CD14-positive monocyte (primary cell): ENCODE results near the gene PCDH1. TPM values are rescaled to one million over a fixed set of nuclear protein-coding genes. Genes with fewer than 3 reads are reported as not detected.

Source experiments
- DNase-seq, 3 donors: peaks; one replicate each; pipeline ENCODE4 v3.0.0-alpha.2; 2011 to 2022
- H2AFZ ChIP-seq: 2 replicates; pipeline ENCODE4 v1.6.0; 2012; ENCODE audit warnings: mild to moderate bottlenecking, low read depth, low read length, inconsistent platforms; ENCODE audit not compliant: insufficient read depth, poor library complexity, severe bottlenecking
- H3K27ac ChIP-seq, 2 donors: 1 replicate in 1 of 2; 2 replicates in 1 of 2; pipeline ENCODE4 v1.5.1; 2012 to 2013; ENCODE audit warnings: low read length in 2 of 2, control low read depth in 1 of 2, inconsistent platforms in 1 of 2, low read depth in 1 of 2, mild to moderate bottlenecking in 1 of 2
- H3K27me3 ChIP-seq, 2 donors: one replicate each; pipeline versions ENCODE4 v1.6.0 to v1.6.1; 2011 to 2013; ENCODE audit warnings: low read length in 2 of 2; ENCODE audit not compliant: control insufficient read depth in 2 of 2, insufficient read depth in 2 of 2
- H3K36me3 ChIP-seq, 2 donors: replicated peaks in 1 of 2; 1 replicate in 1 of 2; 2 replicates in 1 of 2; pipeline versions ENCODE4 v1.5.1 to v1.6.1; 2012 to 2013; ENCODE audit warnings: low read length in 2 of 2, control low read depth in 1 of 2, inconsistent platforms in 1 of 2, mild to moderate bottlenecking in 1 of 2; ENCODE audit not compliant: insufficient read depth in 2 of 2, control insufficient read depth in 1 of 2
- H3K4me1 ChIP-seq, 2 donors: 1 replicate in 1 of 2; 2 replicates in 1 of 2; pipeline versions ENCODE4 v1.5.1 to v1.6.1; 2012 to 2013; ENCODE audit warnings: low read length in 2 of 2, control low read depth in 1 of 2, inconsistent platforms in 1 of 2, mild to moderate bottlenecking in 1 of 2, moderate library complexity in 1 of 2; ENCODE audit not compliant: insufficient read depth in 2 of 2, control insufficient read depth in 1 of 2
- H3K4me2 ChIP-seq: replicated peaks from 2 replicates; pipeline ENCODE3; 2012; ENCODE audit warnings: low read length, moderate library complexity, mild to moderate bottlenecking; ENCODE audit not compliant: poor library complexity, severe bottlenecking; ENCODE audit errors: extremely low read depth
- H3K4me3 ChIP-seq, 3 experiments: fragments of 200-600 bp in 1 of 3; sonication (generic) in 1 of 3; replicated peaks in 1 of 3; 1 replicate in 2 of 3; 2 replicates in 1 of 3; pipeline ENCODE4 v1.5.1; 2011 to 2013; ENCODE audit warnings: low read length in 3 of 3, mild to moderate bottlenecking in 3 of 3, control low read depth in 2 of 3, low read depth in 2 of 3, inconsistent platforms in 1 of 3, moderate library complexity in 1 of 3
- H3K79me2 ChIP-seq: 2 replicates; pipeline ENCODE4 v1.6.0; 2012; ENCODE audit warnings: mild to moderate bottlenecking, control low read depth, inconsistent platforms, low read length, moderate library complexity; ENCODE audit not compliant: insufficient read depth
- H3K9ac ChIP-seq: 2 replicates; pipeline ENCODE4 v1.6.0; 2017; ENCODE audit warnings: low read length, mild to moderate bottlenecking; ENCODE audit not compliant: insufficient read depth, poor library complexity, severe bottlenecking
- H3K9me3 ChIP-seq, 2 donors: replicated peaks in 1 of 2; 1 replicate in 1 of 2; 2 replicates in 1 of 2; pipeline versions ENCODE4 v1.5.1 to v1.6.1; 2012 to 2013; ENCODE audit warnings: low read length in 2 of 2, control low read depth in 1 of 2; ENCODE audit not compliant: control insufficient read depth in 1 of 2, insufficient read depth in 1 of 2
- H4K20me1 ChIP-seq: 2 replicates; pipeline ENCODE4 v1.6.0; 2012; ENCODE audit warnings: mild to moderate bottlenecking, low read length, control low read depth, moderate library complexity; ENCODE audit not compliant: insufficient read depth
- H3K27ac Mint-ChIP-seq, 7 donors: one replicate each; pipeline ENCODE4 v1.8.0; 2020; ENCODE audit warnings: mild to moderate bottlenecking in 7 of 7, mixed read lengths in 7 of 7, moderate library complexity in 6 of 7, inconsistent platforms in 2 of 7
- H3K27me3 Mint-ChIP-seq, 3 donors: one replicate each; pipeline ENCODE4 v1.8.0; 2021 to 2022; ENCODE audit warnings: low read depth in 3 of 3, mild to moderate bottlenecking in 3 of 3, mixed read lengths in 3 of 3, moderate library complexity in 3 of 3, inconsistent platforms in 1 of 3
- H3K36me3 Mint-ChIP-seq, 2 donors: one replicate each; pipeline ENCODE4 v1.8.0; 2020; ENCODE audit warnings: mixed read lengths in 2 of 2, inconsistent platforms in 1 of 2, mild to moderate bottlenecking in 1 of 2
- H3K4me1 Mint-ChIP-seq: one replicate; pipeline ENCODE4 v1.8.0; 2020; ENCODE audit warnings: mild to moderate bottlenecking, mixed read lengths
- H3K4me3 Mint-ChIP-seq, 2 donors: one replicate each; pipeline ENCODE4 v1.8.0; 2020; ENCODE audit warnings: mild to moderate bottlenecking in 2 of 2, mixed read lengths in 2 of 2, moderate library complexity in 1 of 2
- H3K9me3 Mint-ChIP-seq, 7 donors: one replicate each; pipeline ENCODE4 v1.8.0; 2020 to 2022; ENCODE audit warnings: mixed read lengths in 7 of 7, mild to moderate bottlenecking in 6 of 7, moderate library complexity in 6 of 7, inconsistent platforms in 2 of 7
- WGBS: methylation state at CpG from one replicate; pipeline ENCODE4 v1.1.5; 2013; ENCODE audit warnings: missing lambda C conversion rate; ENCODE audit not compliant: insufficient coverage; 5-methylcytosine and 5-hydroxymethylcytosine counted together
- intact Hi-C, 2 donors: fragments of 100-400 bp; cut with micrococcal nuclease; formaldehyde crosslinking; loops; one replicate each; pipeline versions ENCODE4 v1.15.0 to v1.15.1; 2023
- polyA plus RNA-seq, 3 donors: library from polyadenylated mRNA; depleted of rRNA in 1 of 3; unstranded in 2 of 3; stranded (reverse) in 1 of 3; fragments of 300-500 nt in 2 of 3; fragments of >200 nt in 1 of 3; fragmentation: Illumina TruSeq in 2 of 3; gene quantifications; 1 replicate in 2 of 3; 2 replicates in 1 of 3; pipeline ENCODE4 v1.2.3, GENCODE V29; 2012 to 2021
- TF ChIP-seq, protein P1 (sequence below): fragments of 200-600 bp; IDR thresholded peaks from one replicate; pipeline ENCODE4 v1.8.0; 2022; ENCODE audit warnings: antibody characterized with exemption, mild to moderate bottlenecking

PCDH1 gene
- polyA plus RNA-seq, 3 donors, result not detected

DNA sequence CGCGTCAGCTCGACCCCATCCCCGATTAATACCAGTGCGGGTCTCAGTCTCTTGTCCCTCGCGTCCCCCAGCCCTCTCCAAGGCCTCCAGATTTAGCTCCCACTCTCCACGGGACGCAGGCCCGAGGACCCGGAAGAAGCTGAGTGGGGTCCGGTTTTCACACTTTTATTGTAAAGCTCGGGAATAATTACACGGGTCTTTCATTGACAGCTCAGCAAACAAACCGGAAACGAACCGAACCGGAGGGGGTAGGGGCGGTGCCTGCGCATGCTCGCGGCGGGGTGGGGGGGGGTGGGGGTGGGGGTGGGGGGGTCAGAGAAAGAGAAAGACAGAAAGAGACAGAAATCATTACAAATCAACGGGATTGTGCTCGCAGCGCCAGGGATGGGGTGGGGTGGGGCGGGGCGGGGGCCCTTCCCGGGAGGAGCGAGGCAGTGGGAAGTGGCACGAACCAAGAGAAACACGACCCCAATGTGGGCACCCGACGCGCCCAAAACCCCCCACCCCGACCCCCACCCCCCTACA is 27.9 kb downstream of the PCDH1 start:
- Histone ChIP-seq H3K27me3 (peaks cover 6 to 16% of the 10 kb centered on the region in 2 donors), H3K36me3 (no peaks in the 10 kb centered on the region), H2AFZ (peak overlapping the region; percentile 98), H3K4me1 (peaks cover 10 to 13% of the 10 kb centered on the region in 2 donors), H3K27ac (peak overlapping the region; percentile 55 to 78), H4K20me1 (no peaks in the 10 kb centered on the region), H3K9ac (peak overlapping the region; percentile 75), H3K4me2 (peak overlapping the region; percentile 92), H3K9me3 (no peaks in the 10 kb centered on the region), H3K79me2 (no peaks in the 10 kb centered on the region), H3K4me3 (peak overlapping the region; percentile 72 to 86 (median 80))
- Mint-ChIP-seq H3K9me3 (peaks cover 0 to 1% (median 0%) of the 10 kb centered on the region in 7 donors), H3K4me3 (peak overlapping the region; percentile 88 to 91), H3K36me3 (peaks cover 0 to 2% of the 10 kb centered on the region in 2 donors), H3K27me3 (peaks cover 13 to 40% (median 24%) of the 10 kb centered on the region in 3 donors), H3K27ac (peak overlapping the region in 6 of 7 donors; percentile 43 to 73 (median 61)), H3K4me1 (peaks cover 21% of the 10 kb centered on the region)
- no peak for DNase-seq
- TF ChIP-seq, protein P1, sequence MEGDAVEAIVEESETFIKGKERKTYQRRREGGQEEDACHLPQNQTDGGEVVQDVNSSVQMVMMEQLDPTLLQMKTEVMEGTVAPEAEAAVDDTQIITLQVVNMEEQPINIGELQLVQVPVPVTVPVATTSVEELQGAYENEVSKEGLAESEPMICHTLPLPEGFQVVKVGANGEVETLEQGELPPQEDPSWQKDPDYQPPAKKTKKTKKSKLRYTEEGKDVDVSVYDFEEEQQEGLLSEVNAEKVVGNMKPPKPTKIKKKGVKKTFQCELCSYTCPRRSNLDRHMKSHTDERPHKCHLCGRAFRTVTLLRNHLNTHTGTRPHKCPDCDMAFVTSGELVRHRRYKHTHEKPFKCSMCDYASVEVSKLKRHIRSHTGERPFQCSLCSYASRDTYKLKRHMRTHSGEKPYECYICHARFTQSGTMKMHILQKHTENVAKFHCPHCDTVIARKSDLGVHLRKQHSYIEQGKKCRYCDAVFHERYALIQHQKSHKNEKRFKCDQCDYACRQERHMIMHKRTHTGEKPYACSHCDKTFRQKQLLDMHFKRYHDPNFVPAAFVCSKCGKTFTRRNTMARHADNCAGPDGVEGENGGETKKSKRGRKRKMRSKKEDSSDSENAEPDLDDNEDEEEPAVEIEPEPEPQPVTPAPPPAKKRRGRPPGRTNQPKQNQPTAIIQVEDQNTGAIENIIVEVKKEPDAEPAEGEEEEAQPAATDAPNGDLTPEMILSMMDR, result no peak
- intact Hi-C loops, result no loop called here
- WGBS, result 0% methylated on average over 12 of the region's 36 CpGs

DNA sequence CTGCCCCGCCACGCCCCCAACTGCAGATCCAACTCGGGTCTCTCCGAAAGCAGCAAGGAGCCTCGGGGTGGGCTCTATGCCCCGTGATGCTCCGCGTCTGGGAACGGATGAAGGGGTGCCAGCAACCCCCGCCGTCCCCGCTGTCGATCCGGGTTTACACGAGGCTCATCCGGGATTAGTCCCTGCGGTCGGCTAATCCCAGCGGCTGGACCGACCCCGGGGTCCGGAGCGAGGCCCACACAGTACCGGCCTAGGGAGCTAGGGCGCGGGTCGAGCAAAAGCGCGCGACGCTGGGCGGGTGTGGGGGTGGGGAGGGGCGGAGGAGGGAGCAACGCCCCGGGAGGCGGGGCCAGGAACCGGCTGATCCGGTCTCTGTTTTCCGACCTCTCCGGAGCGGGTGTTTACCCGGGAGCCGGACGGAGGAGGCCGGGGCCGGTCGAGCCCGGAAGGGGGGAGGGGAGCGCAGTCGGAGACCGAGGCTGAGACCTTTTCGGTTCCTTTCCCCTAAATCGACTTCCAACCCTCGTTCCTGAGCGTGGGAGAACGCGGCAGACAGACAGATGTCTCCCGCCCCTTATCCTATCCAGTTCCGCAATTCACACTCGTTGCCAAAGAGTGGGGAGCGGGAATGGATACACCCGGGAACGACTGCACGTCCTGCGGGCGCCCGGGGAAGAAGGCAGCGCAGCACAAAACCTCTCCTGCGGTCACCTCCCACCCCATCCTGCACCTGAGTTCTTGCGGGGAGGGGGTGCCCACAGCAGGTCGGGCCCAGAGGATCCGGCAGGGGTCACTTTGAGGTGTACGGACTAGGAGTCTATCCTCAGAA is 28.6 kb downstream of the PCDH1 start:
- WGBS, result under 1% methylated on average over 67 of the region's 73 CpGs
- H3K9me3 ChIP-seq, result no peaks in the 10 kb centered on the region
- intact Hi-C loops, result no loop called here

More for the DNA sequence above, 28.6 kb downstream of the PCDH1 start:
- Mint-ChIP-seq H3K4me1 (peaks cover 21% of the 10 kb centered on the region), H3K27me3 (peaks cover 17 to 43% (median 25%) of the 10 kb centered on the region in 3 donors), H3K9me3 (peaks cover 0 to 1% (median 0%) of the 10 kb centered on the region in 7 donors), H3K4me3 (peak overlapping the region; percentile 88 to 91), H3K36me3 (peaks cover 0 to 2% of the 10 kb centered on the region in 2 donors), H3K27ac (peak overlapping the region; percentile 43 to 73 (median 67))
- H3K79me2 ChIP-seq, result no peaks in the 10 kb centered on the region
- H3K9ac ChIP-seq, result peak overlapping the region; percentile 75
- H3K27me3 ChIP-seq, result peaks cover 6 to 16% of the 10 kb centered on the region in 2 donors
- peak; percentile 32 to 51 (median 42) for DNase-seq
- peak overlapping the region; percentile 72 to 86 (median 80) for H3K4me3 ChIP-seq
- TF ChIP-seq, protein P1, result no peak
- H3K4me1 ChIP-seq, result peaks cover 10 to 13% of the 10 kb centered on the region in 2 donors
- H3K4me2 ChIP-seq, result peak overlapping the region; percentile 92
- H3K27ac ChIP-seq, result peak overlapping the region; percentile 55 to 78
- no peaks in the 10 kb centered on the region for H4K20me1 ChIP-seq
- H2AFZ ChIP-seq, result peak overlapping the region; percentile 98
- H3K36me3 ChIP-seq, result no peaks in the 10 kb centered on the region
